ENCODE measurements around the gene SYNDIG1.

Gene SYNDIG1

DNA sequence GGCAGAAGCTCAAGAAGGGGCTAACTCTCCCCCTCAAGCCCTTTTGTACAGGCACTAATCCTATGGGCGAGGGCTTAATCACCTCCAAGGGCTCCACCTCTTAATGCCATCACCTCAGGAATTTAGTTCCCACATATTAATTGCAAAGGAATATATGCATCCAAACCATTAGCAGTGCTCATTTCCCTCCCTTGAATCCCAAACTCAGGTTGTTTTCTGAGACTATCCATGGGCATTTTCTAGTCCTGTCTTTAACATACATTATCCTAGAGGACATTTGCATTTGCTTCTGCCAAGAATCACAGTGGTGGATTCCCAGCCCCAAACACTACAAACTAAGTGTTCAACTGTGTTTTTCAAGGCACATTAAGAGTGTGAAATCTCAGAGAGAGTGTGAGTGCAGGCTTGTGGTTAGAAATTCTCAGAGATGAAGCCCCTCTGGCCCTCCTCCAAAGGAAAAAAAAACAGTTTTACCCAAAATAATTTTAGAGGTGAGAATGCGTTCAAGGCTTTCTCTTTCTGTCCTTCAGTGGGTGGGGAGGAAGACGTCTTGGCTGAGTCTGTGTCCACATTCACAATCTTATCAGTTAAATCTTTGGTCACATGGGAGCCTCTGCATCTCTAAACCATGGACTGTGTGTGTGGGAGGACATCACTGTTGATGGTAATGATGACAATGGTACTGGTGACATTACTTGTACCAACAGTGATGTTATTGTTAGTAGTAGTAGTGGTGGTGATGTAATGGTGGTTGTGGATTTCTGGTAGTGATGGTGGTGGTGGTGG lies 59.3 kb downstream of the SYNDIG1 start:
- DNase-seq (ENCODE audit: low spot score) = no peak

DNA sequence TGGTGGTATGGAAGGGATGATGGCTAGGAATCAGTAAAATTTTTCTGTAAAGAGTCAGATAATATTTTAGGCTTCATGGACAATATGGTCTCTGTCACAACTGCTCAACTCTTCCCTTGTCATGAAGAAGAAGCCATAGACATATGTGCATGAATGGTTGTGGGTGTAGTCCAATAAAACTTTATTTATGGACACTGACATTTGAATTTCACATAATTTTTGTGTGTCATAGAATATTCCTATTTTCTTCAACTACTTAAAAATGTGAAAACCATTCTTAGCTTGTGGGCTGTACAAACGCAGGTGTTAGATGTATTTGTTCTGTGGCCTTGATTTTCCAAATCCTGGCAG lies 59.9 kb downstream of the SYNDIG1 start:
- no peak for DNase-seq (ENCODE audit: low spot score)

DNA sequence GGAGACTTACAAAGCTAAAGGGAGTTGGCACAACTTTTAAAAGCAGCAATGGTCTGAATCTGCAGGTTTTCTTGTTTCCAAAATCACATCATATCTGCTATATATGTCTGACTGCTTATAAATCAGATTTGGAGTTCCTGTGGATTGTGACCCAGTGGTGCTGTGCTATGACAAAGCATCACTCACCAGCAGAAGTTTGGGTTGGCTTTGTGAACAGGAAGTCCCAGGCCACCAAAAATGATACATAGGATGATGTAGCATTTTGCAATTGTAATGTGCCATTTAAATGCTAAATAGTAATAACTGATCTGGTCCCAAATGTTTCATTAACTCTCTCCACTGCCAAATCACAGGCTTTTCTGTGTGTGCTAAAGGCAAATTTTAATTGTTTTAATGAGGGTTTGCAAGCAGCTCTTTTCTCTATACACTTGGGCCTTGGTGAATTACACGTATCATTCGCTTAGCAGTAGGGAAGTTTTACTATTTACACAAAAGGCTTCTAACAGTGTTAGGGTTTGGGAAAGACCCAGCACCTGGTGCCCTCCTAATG lies 60.8 kb downstream of the SYNDIG1 start:
- DNase-seq (ENCODE audit: low spot score) = no peak

GRCh38 chr20:24531202-24531601 lies 61.8 kb downstream of the SYNDIG1 start:
- DNase-seq (ENCODE audit: low spot score) = no peak

DNA sequence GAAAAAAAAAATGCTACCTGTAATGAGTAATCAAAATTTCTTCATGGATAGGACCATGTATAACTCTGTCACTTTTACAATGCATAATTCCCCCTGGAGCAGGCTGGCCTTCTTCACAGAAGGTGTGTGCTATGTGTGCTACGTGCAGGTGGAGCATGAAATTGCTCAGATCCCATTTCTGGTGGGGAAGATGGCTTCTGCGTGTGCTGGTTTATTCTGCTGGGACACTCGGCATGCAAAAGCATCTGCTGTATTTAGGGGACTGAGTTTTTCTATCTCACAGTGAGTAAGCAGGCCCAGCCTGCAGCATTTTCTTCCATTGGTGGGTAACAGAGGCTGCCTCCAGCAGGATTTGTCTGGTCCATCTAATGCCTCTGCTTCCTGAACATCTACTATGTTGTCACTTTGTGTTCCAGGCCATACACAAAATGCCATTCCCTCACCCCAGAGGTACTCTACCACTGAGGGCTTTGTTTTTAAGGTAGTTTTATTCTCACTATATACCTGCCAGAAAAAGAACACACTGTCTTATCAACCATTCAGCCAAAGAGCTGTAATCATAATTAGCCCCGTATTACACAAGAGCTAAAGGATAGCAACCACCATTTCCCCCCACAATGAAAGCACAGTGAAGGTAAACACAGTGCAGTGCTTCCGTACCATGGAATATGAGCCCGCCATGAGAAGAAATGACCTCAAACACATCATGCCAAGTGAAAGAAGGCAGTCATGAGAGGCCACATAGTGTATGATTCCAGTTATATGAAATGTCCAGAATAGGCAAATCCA lies 62.4 kb downstream of the SYNDIG1 start:
- peak; percentile 63 for DNase-seq (ENCODE audit: low spot score)

- DNase-seq (ENCODE audit: low spot score) = no peak
Measured at GRCh38 chr20:24533449-24533848, 64.0 kb downstream of the SYNDIG1 start.

GRCh38 chr20:24534282-24534681 lies 64.9 kb downstream of the SYNDIG1 start:
- DNase-seq (ENCODE audit: low spot score) = no peak

DNA sequence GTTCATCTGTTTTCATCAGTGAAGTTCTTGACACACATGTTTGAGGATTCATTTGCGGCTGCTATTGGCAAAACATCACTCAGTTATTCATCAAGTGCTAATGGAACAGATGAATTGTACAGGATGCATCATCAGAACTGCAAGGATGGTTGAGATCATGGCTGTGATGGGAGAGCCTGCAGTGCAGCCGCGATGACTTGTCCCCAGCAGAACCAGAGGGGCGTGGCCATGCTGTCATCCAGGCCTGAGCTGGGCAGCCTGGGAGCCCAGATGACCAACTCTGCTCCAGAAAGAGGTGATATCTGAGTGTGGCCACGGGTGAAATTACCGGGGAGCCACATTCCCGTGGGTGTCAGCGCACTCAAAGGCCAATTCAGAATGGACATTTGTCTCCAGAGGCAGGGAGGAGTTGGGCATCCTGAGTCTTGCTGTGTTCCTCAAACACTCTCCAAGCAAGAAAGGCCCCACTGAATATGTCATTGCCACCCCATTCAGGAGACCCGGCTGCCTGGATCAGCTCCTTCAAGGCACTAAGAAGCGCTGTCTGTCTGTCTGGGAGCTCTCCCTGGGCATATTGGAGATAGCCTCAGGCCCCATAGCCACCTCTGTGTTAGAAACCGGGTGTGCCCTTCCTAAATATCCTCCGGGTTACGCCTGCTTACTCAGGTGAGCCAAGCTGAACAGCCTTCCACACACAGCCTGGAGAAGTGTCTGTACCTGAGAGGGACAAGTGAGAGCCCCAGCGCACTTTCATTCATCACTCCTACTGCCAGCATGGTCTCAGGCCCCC lies 66.7 kb downstream of the SYNDIG1 start:
- DNase-seq (ENCODE audit: low spot score) = no peak

DNA sequence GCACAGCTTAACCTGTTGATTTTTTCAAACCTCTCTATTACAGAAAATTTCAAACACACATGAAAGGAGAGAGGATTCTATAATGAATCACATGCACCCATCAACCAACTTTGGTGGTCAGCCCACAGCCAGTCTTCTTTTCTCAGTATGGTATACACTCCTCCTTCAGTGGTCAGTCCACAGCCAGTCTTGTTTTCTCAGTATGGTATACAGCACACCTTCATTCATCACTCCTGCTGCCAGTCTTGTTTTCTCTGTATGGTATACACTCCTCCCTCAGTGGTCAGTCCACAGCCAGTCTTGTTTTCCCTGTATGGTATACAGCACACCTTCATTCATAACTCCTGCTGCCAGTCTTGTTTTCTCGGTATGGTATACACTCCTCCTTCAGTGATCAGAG lies 67.8 kb downstream of the SYNDIG1 start:
- no peak for DNase-seq (ENCODE audit: low spot score)

DNA sequence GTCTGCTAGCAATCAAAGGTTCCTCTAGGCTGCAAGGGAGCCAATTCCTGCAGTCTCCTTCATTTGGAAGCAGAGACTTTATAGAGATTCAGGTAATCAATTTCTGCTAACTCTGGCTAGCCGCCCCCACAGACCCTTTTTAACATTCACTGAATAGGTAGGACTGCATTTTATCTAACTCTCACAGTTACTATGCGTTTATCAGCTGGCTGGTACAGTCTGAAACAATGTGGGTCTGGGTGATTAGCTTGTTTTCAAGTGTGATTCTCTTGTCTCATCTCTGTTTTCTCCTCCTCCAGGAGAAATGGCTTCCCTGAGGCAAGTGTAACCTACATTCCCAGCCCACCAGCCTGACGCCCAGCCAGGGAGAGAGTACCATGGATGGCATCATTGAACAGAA lies 73.3 kb downstream of the SYNDIG1 start:
- no peak for DNase-seq (ENCODE audit: low spot score)

DNA sequence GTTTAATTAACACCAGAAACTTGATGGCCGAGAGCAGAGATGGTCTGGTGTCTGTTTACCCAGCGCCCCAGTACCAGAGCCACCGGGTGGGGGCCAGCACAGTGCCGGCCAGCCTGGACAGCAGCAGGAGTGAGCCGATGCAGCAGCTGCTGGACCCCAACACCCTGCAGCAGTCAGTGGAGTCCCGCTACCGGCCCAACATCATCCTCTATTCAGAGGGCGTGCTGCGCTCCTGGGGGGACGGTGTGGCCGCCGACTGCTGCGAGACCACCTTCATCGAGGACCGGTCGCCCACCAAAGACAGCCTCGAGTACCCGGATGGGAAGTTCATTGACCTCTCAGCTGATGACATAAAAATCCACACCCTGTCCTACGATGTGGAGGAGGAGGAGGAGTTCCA lies 73.7 kb downstream of the SYNDIG1 start:
- DNase-seq (ENCODE audit: low spot score) = no peak

- no peak for DNase-seq (ENCODE audit: low spot score)
Measured at GRCh38 chr20:24543741-24544140, 74.3 kb downstream of the SYNDIG1 start.

GRCh38 chr20:24544371-24544770 lies 74.9 kb downstream of the SYNDIG1 start:
- DNase-seq (ENCODE audit: low spot score) = no peak

- no peak for DNase-seq (ENCODE audit: low spot score)
Measured at GRCh38 chr20:24545168-24545567, 75.7 kb downstream of the SYNDIG1 start.

GRCh38 chr20:24546232-24546892 lies 76.9 kb downstream of the SYNDIG1 start:
- no peak for DNase-seq (ENCODE audit: low spot score)

- DNase-seq (ENCODE audit: low spot score) = no peak
Measured at GRCh38 chr20:24547967-24548366, 78.5 kb downstream of the SYNDIG1 start.

DNA sequence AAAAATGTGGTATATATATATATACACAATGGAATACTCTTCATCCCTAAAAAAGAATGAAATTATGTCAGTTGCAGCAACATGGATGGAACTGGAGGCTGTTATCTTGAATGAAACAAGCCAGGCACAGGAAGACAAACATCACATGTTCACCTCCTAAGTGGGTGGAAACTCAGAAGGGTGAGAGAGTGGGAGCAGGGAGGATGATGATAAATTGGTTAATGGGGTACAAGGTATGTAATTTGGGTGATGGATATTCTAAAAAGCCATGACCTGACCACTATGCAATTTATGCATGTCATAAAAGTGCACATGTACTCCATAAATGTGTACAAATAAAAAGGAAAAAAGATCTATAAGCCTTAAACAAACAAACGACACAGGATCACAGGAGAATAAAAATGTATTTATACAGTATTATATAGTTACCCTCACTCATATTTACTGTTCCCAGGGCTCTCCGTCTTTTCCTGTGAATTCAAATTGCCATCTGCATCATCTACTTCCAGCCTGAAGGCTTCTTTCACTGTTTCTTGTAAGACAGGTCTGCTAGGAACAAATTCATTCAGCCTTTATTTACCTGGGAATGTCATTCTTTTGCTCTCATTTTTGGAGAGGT lies 89.8 kb downstream of the SYNDIG1 start:
- DNase-seq (ENCODE audit: low spot score) = no peak

GRCh38 chr20:24560571-24561491 lies 91.4 kb downstream of the SYNDIG1 start:
- no peak for DNase-seq (ENCODE audit: low spot score)

- DNase-seq (ENCODE audit: low spot score) = no peak
Measured at GRCh38 chr20:24565835-24566351, 96.5 kb downstream of the SYNDIG1 start.

GRCh38 chr20:24566656-24567055 lies 97.2 kb downstream of the SYNDIG1 start:
- DNase-seq (ENCODE audit: low spot score) = no peak

Data from cerebellar cortex (tissue), 1 donor.